ENCODE measurements around the gene NDUFV2.

NDUFV2 gene

DNA sequence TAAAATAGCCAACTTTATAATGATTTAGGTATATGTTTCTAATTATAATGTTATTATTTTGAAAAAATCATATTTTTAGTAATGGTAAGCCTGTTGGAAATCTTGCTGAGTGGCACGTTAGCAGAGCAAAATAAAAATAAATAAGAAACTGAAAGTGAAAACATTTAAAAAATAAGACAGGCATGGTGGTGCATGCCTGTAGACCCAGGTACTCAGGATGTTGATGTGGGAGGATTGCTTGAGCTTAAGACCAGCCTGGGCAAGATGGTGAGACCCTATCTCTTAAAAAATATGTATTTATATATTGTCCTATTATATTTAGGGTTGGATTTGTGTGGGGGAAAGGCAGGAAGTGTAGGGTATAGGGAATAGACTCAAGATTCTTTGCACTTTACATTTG is 18.3 kb downstream of the NDUFV2 start:
- DNase-seq, result peak; percentile 52

GRCh38 chr18:9123520-9123919 is 21.0 kb downstream of the NDUFV2 start:
- no peak for DNase-seq

DNA sequence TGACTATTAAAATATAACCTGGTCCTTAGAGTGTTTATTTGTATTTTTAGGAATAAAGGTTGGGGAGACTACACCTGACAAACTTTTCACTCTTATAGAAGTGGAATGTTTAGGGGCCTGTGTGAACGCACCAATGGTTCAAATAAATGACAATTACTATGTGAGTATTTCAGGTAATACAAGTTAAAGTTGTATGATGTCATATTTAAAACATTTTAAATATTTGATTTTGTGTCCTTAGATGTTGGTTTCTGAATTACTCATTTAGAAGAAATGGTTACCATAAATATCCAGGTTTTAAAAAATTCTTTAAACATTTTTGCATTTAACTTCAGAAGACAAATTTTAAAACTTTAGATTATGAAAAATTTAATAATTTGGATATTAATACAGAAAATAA is 22.3 kb downstream of the NDUFV2 start:
- no peak for DNase-seq

- DNase-seq, result no peak
Observed at GRCh38 chr18:9126337-9126736, 23.8 kb downstream of the NDUFV2 start.

DNA sequence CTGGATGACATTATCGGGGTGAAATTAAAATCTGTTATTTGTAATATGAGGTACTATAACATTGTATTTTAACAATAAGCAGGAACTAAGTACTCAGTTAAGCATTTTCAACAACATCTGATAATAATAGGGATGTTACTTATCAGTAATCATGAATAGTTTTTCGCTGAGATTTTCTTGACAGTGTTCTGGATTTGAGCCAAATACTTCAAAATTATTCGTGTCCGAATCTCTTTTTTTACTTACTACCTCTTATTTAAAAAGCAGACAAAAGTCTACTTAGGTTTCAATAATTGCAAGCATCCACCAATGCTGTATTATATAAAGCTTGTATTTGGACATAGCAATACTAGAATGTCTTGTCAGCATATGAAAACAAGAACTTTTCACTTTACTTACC is 27.7 kb downstream of the NDUFV2 start:
- DNase-seq, result no peak

DNA sequence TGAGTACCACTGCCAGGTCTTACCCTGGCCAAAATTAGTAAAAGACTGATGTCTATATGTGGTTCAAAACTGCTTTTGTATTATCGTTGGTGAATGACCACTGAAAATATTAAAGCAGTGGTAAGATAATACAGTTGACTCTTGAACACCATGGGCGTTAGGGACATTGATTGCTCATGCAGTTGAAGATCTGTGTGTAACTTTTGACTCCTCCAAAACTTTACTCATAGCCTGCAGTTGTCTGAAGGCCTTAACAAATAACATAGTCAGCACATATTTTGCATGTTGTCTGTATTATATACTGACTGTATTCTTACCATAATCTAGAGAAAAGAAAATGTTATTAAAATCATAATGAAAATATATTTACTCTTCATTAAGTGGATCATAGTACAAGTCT is 28.3 kb downstream of the NDUFV2 start:
- no peak for DNase-seq

DNA sequence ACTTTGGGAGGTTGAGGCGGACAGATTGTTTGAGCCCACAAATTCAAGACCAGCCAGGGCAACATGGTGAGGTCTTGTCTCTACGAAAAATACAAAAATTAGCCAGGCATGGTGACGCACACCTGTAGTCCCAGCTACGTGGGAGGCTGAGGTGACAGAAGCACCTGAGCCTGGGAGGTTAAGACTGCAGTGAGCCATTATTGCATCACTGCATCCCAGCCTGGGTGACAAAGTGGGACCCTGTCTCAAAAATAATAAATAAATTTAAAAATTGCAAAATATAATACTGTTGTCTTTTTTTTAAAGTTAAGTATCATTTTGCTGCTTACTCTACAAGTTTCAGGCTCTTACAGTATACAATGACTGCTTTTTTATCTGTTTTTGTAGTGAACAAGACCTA is 30.1 kb downstream of the NDUFV2 start:
- no peak for DNase-seq

- DNase-seq, result no peak
Observed at GRCh38 chr18:9133225-9133624, 30.7 kb downstream of the NDUFV2 start.

DNA sequence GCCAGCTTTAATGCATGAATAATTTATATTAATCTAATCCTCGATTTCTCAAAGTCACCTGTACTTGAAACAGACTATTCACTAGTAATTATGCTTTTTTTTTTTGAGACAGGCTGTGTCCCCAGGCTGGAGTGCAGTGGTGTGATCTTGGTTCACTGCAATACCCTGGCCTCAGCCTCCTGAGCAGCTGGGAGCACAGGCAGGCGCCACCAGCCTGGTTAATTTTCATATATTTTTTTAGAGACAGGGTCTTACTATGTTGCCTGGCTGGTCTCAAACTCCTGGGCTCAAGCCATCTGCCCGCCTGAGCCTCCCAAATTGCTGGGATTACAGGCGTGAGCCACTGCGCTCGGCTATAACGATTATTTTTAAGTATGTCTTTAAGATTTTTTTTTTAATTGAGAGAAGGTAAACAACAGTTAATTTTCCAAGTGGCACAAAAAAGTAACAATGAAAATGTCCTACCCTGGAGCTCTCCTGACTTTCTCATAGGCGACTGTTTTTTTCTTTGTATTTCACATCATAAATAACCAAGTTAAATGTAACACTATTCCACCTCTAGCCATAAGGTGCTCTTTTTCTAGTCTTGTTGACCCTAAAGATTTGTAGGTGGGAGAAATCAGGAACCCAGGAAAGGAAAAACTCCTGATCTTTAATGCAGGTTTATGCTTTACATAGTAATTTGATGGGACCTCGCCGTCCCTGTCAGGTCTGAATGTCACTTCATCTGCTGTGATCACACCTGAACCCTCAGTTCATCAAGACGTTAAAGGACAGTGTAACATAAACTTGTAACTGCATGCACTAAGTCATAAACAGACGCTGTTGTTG is 32.8 kb downstream of the NDUFV2 start:
- DNase-seq, result no peak

- no peak for DNase-seq
Observed at GRCh38 chr18:9135912-9136314, 33.4 kb downstream of the NDUFV2 start.

DNA sequence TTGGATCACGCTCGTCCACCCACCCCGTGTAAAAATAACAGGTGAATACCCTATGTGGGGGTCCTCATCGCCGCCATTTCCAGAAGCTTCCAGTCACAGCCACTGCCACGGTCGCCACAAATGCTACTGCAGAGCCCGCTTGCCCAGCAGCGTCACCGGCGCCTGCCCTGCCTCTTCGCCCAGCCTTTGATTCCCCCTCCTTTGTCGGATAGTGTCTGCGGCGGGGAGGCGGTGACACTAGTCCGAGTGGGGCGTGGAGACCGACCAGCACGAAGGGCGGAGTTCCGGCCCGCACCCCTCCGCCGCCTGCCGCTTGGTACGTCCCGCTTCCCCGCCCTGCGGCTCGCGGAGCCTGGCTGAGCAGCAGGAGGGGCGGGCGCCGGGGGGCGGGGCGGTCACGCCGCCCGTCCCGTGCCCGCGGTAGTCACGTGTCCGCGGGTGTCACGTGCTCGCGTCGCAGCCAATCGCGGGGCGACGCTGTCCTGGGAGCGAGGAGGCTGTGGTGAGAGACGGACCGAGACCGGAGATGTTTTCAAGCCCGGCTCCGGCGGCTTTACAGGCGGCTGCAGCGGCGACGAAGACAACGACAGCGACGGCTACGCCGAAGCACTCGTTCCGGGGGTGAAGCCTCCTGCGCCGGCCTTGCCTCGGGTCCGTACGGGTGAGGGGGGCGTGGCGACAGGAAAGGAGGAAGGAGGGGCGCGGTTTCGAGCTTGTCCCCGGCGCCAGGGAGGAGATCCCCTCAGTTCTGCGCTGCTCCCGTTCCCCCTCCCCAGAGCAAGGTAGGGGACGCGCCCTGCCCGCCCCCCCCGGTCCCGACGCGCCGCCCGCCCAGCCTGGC is 34.0 kb downstream of the NDUFV2 start, which contains the start of gene ANKRD12:
ANKRD12 (plus strand) TSS at position 467 of the 841 bp plus-strand sequence. CDS start 45,652 bp downstream, outside the sequence.
- DNase-seq, result peak; percentile 99

DNA sequence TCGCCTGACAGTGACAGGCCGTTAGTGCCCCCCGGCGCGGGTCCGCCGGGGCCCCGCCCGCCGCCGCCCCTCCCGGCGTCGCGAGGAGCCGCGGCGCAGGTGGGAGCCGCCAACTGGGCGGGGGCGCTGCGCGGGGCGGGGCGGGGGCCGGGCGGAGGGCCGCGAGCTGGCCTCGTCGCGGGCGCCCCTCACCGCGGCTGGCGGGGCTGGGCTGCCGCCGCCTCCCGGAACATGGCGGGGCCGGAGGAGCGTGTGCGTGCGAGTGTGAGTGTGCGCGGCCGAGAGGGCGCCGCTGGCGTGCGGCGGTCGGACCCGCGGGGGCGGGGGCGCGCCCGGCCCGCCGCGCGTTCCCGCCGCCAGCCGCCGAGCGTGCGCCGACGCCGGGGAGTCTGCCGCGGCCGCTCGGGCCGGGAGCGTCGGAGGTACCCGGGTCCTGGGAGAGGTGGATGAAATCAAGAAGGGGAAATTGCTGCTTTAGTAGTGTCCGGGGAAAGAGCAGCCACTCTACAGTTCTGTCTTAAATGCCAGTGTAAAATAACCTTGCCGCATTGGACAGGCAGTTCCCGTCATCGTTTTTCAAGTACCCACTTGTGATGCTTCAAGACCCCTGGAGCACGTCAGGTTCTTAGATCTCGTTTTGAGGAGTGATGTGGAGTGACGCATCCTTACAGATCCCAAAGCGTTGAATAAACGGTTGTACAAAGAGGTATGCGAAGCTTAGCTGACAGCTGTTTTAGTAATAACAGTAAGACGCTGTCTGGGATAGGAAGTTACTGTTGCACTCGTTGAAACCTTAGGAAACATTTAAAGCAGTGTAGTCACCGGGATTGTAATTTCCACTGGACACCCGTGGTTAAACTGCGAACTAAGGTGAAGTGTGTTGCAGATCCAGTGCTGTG is 34.9 kb downstream of the NDUFV2 start:
- peak; percentile 81 for DNase-seq

GRCh38 chr18:9139400-9140039 is 37.0 kb downstream of the NDUFV2 start:
- no peak for DNase-seq

GRCh38 chr18:9140381-9140780 is 37.9 kb downstream of the NDUFV2 start:
- DNase-seq, result no peak

DNA sequence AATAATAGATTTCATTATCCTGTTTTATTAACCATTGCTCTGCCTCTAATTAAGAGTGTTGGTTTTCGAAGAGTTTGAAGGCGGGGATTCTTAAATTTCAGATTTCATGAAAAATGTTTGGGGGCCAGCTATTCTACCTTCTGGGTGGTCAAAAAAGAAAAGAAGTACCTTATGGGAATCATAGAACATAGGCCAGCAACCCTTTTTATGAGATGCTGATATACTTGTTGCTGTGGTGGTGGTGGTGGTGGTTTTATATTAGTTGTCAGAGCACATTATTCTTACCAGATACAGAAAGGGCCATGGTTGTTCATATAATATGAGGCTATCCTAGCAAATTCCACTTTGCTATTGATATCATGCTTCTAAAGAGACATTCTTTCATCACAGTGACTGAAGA is 38.5 kb downstream of the NDUFV2 start:
- DNase-seq, result no peak

DNA sequence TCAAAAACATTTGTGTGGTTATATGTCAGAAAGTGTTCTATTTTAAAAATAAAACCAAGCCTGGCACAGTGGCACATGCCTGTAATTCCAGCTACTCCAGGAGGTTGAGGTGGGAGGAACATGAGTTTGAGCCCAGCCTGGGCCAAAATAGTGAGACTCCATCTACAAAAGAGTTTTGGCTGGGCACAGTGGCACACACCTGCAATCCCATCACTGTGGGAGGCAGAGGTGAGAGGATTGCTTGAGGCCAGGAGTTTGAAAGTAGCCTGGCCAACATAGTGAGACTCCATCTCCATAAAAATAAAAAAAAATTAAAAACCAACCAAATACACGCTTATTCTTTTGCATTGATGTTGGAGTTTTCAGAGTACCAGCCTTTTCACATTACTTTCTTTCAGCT is 43.7 kb downstream of the NDUFV2 start:
- no peak for DNase-seq

GRCh38 chr18:9147440-9148202 is 45.1 kb downstream of the NDUFV2 start:
- DNase-seq, result peak; percentile 80

DNA sequence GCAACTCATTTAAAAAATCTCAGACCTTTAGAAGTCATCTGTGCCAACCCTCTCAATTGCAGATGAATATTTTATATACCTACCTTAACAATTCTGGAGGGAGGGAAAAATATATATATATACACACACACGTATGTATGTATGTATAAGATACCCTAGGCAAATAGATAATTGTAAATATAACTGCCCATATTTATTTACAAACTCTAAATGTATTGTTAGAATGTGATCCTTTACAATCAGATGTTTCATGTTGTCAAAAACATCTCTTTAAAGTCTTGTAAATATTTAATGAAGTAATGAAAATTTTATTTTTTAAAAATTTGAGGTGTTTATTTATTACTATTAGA is 45.7 kb downstream of the NDUFV2 start:
- DNase-seq, result no peak

GRCh38 chr18:9150121-9150520 is 47.6 kb downstream of the NDUFV2 start:
- DNase-seq, result no peak

GRCh38 chr18:9153256-9153655 is 50.8 kb downstream of the NDUFV2 start:
- no peak for DNase-seq

- DNase-seq, result no peak
Observed at GRCh38 chr18:9156604-9157249, 54.2 kb downstream of the NDUFV2 start.

Measured in CD4-positive, alpha-beta T cell treated with Interleukin-17A for 1 hour (primary cell).